Forelimb muscle (tissue), 1 donor: ENCODE data around the gene TEKT3. TPM values are rescaled to one million over a fixed set of nuclear protein-coding genes. Genes with fewer than 3 reads are reported as not detected.
A peak's percentile ranks its signal among the peaks of the same experiment; 100 is the strongest.

Experiments
- DNase-seq: peaks from one replicate; pipeline ENCODE4 v3.0.0-alpha.2; 2013; ENCODE audit warnings: low read depth
- polyA plus RNA-seq: library from polyadenylated mRNA; unstranded; fragments of 120-200 nt; gene quantifications from one replicate; pipeline ENCODE4 v1.2.1, GENCODE V29; 2013; ENCODE audit not compliant: insufficient read length

TEKT3 gene
- polyA plus RNA-seq, 1 donor: 1.2 TPM

DNA sequence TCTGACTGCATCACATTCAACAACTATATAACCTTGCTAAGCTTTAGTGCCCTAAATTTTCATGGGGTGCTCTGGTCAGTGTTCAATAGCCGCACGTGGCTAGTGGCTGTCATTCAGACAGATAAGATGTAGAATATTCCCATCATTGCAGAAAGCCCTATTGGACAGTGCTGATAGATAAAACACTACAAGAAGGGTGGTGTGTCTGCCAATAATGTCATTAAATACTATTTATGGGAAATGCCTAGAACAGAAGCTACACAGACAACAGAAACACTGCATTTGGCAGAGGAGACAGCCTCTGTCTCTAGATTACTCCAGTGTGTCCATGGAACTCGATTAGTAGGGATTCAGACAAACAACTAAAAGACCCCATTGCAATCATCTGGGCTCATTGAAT is 47.8 kb downstream of the TEKT3 start:
- no peak for DNase-seq

DNA sequence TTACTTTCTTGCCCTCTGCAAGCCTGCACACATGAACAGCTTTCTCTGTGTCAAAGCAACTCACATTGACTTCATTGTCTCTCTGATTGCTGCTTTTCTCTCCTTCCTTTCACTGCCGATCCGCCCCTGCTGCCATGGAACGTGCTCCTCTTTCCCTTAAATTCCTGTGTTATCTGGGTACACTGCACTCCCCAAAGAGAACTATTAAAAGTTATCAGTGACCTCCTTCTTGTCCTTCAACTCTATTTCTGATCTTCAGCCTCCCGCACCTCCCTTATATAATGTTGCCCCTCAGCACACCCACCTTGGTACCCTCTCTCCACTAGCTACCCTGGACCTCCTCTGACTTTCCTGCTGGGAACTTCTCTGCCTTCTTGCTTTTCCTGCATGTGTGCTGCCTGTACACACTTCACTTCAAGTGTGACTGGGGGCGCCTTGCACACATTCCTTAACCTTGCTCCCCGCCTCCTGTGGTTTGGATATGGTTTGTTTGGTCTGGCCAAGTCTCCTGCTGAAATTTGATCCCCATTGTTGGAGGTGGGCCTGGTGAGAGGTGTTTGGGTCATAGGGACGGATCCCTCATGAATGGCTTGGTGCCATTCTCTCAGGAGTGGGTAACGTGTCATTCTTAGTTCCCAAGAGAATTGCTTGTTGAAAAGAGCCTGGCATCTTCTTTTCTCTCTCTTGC is 49.6 kb downstream of the TEKT3 start:
- no peak for DNase-seq

DNA sequence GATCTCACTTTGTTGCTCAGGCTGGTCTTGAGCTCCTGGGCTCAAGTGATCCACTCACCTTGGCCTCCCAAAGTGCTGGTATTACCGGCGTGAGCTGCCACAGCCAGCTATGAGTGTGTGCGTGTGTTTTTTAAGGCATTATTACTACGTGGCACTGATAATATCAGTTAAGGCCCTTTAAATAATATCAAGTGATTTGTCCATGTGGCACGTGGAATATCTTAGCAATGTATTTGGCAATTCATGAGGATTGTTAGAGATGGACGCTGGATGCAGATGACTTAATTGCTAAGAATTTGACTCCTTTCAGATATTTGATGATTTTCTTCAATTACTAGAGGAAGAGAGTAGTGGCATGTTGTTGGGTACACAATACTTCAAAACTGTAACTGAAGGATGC is 50.8 kb downstream of the TEKT3 start:
- no peak for DNase-seq

DNA sequence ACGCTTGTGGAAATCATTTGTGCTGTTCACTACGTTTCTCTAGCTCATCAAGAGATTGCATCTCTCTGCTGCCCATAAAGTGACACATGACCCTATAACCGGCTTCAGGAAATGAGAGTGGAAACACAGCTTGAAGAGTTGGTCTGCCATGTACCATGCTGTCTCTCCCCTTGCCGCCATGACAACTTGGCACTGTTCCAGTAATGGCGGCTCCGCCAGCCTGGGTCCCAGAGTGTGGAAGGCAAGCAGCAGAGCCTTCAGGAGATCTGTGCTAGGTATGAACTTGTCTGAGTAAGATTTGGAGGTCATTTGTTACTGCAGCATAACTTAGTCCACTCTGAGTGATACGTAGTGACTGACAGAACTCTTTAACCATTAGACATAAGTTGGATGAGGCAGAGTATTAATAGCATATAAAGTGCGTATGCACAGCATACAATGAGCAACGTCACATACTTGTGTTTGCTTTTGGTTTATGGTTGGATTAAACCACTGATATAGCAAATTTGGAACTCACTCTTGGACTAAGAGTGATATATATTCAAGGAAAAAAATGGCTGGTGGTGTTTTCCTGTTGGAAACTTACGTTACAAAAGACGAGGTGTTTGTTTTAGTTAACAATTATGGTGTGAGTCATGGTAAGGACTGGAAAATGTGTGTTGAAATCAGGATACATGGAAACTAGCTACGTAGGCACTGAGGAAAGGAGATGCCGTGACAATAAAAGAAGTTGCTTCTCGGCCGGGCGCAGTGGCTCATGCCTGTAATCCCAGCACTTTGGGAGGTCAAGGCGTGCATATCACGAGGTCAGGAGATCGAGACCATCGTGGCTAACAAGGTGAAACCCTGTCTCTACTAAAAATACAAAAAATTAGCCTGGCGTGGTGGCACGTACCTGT is 51.9 kb downstream of the TEKT3 start:
- no peak for DNase-seq

DNA sequence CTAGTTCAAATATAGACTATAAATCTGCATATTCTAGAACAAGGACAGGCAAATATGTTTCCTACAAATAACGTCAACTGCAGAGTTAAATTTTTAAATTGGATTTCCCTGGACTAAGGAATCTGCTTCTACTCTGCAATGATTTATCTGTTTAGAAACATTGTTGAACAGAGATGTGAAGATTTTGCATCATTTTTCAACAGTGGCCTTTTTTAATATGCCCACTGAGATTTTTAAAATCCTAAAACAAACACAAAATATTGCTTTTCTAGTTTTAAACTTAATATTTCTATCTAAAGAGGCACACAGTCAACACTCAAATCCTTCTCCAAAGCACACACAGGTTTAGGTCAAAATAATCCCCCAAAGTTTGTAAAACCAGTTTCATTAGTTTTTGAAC is 52.5 kb downstream of the TEKT3 start:
- DNase-seq: no peak

DNA sequence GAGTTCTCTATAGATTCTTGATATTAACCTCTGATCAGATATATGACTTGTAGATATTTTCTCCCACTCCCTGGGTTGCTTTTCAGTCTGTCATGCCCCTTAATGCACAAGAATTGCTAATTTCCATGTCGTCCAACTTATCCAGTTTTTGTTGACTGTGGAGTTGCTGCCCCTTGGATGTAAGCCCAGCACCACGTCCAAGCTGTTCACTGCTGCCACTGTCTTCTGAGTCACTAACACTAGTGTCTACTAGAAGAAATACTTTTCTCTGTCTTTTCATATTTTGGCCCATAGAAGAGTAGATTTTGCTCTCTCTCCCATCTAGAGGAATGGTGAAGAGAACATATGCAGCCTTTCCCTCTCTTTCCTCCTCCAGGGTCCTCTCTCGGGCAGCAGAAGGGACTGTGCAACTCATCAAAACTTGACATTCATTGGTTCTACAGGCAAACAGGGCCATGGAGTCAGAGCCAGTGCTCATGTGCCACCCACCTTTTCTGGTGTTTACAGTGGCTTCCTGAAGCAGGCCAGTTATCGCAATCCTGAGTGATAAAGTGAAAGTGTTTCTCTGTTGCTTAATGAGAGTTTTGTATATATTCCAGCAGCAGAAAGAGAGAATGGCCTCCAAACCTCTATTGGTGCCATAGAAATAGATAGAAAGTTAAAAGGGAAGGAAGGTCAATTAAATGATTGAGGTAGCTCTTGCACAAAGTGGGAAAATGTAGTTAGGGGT is 53.7 kb downstream of the TEKT3 start:
- no peak for DNase-seq

DNA sequence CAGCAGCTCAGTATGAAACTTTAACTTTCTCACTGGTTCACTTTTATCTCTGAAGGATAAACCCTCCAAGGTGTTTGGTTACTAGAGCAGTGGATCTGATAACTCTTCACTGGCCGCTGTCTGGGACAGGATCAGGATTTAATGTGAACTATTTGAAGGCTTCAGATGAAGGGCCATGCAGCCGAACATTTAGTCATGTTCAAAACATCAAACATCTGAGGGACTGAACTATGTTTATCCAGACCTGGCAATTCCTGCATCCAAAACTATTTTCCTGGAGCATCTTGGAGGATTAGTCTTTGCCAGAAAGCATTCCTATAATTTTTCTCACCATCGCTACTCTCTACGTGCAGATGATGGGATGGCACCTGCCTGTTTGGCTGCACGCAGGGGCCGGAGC is 55.9 kb downstream of the TEKT3 start:
- no peak for DNase-seq

DNA sequence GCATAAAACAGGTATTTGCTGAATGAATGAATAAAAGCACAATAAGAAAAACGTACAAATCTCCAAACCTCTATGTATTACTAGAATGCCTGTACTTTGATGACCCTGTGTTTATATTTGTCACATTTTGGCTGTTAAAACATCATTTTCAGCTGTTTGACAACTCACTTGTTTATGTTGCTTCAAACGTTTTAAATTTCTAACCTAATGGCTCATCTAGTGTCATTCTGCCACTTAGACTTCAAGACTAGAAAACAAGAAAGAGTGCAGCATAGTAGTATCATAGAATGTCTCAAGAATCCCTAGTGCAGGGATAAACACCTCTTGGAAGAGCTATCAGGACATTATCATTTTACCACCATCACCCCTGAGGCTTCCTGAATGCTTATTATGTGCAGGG is 56.9 kb downstream of the TEKT3 start:
- DNase-seq: no peak

DNA sequence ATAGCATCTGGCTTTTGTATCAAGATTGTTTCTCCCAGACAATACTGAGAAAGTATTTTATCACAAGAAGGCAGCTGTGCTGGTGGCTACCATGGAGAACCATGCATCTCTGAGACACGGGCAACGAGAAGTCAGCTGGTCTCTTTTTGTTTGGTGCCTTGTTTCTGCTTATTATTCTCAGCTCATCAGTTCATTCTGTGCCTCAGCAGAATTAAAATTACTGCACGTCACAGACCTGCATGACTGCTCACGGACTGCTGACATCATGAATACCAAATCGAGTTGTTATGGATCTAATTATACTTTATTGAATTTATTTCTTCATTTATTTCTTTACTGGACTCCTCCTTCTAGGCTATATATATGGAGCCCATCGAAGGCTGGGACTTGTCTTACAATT is 57.3 kb downstream of the TEKT3 start:
- DNase-seq: no peak

DNA sequence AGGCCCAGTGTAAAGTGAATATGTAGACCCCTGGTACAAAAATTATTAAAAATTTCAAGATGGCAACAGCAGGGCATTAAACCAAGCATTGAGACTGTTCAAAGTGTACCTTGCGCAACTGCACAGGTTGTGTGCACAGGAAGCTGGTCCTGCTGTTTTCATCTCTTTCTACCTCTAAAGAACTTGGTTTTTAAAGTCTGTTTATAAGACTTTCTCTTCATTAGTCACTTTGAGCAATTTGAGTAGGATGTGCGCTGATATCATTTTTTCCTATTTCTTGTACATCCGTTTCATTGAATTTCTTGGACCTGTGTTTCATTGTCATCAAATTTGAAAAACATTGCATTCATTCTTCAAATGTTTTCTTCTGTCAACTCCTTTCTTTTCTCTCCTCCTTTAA is 59.5 kb downstream of the TEKT3 start:
- DNase-seq: no peak

DNA sequence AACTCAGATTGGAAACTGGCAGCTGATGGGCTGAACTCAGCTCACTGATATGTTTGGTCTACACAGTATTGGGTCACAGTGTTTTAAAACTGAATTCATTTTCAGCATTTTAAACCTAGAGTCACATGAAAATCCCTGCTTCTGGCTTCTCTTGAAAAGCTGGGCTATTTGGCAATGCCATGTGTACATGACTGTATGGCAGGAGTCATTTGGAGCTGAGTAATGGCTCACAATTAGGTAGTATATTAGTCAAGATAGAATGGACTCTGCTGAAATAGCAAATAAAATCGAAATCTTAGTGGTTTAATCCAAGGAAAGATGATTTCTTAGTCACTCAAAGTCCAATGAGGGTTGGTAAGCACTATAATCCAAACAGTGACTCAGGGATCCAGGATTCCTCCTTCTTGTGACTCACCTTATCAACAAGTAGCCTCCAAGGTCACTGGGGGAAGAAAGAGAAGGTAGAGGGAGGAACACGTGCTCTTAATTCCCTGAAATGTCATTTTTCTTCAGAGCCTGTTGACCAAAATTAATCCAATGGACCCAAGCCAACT is 62.4 kb downstream of the TEKT3 start:
- DNase-seq: no peak

DNA sequence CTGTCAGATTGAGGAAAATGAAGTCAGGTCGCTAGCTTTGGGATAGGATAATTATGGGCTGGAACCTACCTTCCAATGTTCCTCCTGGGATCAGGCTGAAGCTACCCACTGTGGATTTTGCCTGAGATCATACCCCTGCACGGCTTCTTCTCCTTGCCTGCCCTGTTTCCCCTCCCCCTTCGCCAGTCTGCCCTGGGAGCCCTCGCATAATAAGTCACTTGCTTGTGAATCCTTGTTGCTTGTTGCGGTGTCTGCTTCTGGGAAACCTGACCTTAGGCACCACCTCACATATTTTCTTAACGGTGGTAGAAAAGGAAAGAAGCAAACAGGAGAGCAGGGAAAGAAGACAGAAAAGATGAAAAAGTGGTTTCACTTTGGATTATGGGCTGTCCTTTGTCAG is 63.0 kb downstream of the TEKT3 start:
- DNase-seq: no peak

DNA sequence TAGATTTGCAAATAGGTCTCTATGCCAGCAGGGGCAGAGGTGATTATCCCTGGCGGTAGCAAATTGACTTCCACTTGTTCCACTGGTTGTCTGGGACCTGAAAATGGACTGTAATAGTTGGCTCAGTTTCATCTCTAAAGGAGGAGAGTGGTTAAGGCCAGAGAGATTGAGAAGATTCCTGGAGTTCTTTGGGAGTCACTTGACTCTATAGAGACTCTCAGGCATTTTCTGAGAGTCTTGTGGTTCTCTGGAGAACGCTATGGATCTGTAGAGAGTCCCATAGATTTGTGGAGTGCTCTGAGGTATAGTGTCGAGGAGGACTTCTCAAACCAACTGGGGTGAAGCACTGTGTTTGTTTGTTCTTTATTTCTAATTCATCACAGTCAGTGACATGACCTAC is 67.4 kb downstream of the TEKT3 start:
- no peak for DNase-seq

DNA sequence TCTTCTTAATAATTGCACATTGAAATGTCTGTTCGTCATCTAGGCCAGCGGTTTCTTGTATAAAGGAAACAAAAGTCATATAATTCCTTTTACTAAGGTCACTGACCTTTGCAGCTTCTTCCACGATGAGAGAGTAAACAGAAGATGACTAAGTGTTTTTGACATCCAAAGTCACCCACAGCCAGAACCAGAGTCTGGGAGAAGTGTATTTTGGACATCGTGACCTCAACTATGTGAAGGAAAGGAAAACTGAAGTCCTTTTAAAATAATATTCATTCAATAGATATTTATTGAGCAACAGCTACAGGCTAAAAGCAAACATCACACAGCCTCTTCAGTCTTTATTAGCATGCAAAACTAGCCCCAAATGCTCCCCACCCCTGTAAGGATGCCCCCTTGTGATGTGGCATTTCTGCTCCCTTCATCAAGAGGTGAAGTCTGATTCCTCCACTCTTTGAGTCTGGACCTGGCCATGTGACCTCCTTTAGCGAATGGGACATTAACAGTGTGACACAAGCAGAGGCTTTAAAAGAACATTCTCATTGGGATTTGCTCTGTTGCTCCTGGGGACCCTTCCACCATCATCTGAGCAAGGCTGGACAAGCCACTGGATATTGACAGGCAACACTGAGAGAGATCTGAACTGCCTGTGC is 68.1 kb downstream of the TEKT3 start:
- DNase-seq: no peak

DNA sequence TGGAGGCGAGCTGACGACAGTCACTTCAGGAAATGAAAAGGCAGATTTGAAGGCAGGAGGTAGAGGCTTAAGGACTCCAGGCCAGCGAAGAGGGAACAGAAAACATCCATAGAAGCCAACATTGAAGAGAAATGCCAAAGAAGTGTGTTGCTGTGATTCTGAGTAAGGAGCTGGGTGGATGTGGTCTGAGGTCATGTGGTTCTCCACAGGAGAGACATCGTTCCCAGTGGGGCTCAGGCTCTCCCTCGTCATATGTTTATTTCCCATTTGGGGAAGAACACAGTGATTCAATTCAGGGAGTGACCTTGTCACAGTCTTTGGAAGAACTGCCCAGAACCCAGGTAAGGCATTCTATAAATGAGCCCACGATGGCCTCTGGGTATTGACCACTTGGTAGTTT is 69.7 kb downstream of the TEKT3 start:
- DNase-seq: no peak

DNA sequence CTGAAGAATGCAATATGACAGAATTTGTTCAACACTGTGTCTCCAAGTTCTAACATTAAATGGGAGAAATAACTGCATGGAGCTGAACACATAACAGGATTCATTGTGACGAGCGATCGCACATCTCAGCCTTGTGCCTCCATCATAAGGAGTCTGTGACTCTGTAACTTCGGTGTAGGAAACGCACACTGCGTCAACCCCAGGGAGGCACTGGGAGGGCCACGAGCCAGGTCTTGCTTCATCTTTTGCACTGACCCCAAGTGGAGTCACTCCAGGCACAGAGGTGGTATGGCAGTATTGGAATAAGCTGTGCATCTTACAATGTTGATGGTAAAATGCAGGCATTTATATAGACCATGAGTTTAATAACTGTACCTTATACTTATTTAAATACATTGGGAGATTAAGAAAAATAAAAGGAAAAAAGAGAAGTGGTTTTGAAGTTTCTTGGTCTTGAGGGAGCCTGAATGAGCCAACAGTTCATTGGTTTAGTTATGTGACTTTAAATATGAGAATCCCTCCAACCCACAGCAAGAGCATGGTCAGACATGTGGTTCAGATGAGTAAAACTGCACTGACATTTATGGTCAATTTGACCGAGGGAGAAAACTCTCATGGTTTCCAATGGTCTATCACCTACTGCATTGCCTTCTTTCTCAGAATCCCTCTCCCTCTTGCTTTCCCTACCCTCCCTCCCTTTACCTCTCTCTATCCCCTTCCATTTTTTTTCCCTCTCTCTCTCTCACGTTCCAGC is 70.6 kb downstream of the TEKT3 start:
- DNase-seq: no peak

DNA sequence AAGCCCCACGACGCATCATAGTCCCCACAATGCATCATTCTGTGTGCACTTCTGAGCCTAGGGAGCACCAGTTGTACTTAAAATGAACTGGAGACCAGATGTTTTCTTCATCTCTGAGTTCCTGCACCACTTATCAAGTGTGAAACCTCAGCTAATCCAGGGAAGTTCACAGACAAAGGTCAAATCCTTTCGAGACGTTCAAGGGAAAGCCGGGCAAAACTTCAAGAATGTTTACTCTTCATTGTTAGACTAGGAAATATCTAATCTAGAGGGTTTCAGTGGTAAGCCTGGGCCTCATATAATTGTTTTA is 71.7 kb downstream of the TEKT3 start:
- DNase-seq: no peak

DNA sequence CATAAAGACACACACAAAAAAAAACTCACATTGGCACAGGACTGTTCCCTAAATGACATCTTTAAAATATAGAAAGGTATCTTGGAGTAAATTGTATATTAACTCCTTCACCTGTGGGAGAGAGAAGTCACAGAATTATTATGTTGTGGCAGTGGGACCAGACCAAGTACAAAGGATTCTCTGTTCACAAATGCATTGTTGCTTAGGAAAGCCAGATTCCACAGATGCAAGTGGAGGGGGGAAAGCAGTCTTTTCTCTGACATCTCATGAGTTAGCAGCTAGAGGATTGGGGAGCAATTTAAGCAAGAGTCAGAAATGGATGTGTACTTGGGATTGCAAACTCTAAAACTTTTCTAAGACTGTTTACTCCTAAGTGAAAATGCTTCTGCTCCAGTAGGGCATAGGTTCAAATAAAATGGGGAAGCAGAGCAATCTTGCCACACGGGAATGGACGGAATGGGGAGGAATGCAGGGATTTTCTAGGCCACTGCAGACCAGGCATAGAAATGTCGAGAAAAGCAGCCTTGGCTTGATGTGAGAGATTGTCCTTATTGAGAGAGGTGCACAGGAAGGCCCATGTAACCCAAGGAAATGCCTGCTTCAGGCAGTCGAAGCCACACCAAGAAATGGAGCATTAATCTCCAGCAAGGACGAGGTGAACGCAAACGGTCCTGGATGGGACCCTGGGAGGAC is 72.2 kb downstream of the TEKT3 start:
- no peak for DNase-seq

DNA sequence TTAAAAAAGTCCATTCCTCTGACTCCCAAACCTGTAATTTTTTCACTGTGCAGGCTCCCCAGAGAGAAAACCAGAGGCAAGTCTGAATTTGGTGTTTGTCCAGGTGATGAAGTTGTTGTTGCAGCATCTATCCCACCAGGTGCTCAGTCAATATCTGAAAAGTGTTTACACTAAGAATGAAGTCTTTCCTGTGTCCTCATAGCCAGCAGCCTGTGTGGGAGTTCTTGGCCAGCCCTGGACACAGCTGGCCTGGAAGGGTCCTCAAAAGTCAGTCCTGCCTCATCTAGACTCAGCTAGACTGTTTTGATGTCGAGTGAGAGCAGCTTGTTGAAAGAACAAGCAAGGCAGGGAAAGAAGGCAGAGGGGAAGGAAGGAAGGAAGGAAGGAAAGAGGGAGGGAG is 72.9 kb downstream of the TEKT3 start:
- DNase-seq: peak; percentile 68

DNA sequence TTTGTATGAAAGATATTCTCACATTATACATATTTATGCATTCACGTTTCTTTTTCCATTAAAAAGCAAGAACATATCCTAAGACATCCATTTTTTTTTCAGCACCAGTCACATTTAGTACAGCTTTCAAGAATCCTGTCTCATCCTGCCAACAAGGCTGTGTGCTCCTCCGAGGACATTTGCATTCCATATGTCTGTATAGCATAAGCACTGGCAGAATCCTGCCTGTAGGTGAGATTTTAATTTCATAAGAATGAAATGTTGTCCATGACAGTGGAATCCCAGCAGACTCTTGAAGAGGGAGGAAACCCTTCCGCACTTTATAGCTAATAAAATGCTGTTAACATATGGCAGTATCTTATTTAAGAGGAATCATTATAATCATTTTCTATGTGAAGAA is 73.4 kb downstream of the TEKT3 start:
- no peak for DNase-seq
